AG20443 (cell line): ENCODE data around the gene TP73.
A peak's percentile ranks its signal among the peaks of the same experiment; 100 is the strongest.

Source experiments
- DNase-seq: peaks from one replicate; pipeline ENCODE4 v3.0.0; 2012; ENCODE audit warnings: low spot score, mixed read lengths

The TP73 gene

DNA sequence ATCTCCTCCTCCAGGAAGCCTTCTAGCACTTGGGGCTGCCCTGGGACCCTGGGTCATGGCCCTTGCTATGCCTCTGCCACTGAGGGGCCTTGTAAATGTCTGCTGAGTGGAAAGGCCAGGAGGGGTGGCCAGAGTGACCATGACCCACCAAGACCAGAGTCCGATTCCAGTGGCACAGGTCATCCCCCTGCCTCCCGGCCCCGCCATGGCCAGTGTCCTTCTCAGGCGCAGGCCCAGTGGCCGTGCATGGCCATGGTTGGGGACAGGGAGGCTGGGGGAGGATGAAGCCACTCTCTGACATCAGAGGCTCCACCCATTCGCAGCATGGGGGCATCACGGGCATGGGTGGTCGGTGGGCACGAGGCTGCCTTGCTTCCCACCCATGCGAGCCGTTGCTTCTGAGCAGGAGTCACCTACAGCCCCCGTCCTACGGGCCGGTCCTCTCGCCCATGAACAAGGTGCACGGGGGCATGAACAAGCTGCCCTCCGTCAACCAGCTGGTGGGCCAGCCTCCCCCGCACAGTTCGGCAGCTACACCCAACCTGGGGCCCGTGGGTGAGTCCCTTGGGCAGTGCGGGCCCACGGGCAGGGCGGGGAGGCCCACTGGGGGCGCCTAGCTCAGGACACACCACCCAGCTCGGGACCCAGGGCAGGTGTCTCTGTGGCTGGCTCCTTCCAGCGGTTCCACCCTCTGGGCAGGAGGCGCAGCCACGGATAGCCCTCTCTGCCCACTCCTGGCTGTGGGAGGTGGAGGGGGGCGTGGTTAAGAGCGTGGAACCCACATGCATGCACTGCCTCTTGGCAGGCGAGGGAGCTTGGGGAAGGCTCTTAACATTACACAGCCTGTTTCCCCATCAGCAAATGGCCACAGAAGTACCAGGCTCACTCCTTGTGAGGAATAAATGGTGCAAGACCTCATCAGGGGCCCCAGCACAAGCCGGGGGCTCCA is 77.6 kb downstream of the TP73 start:
- DNase-seq: no peak

DNA sequence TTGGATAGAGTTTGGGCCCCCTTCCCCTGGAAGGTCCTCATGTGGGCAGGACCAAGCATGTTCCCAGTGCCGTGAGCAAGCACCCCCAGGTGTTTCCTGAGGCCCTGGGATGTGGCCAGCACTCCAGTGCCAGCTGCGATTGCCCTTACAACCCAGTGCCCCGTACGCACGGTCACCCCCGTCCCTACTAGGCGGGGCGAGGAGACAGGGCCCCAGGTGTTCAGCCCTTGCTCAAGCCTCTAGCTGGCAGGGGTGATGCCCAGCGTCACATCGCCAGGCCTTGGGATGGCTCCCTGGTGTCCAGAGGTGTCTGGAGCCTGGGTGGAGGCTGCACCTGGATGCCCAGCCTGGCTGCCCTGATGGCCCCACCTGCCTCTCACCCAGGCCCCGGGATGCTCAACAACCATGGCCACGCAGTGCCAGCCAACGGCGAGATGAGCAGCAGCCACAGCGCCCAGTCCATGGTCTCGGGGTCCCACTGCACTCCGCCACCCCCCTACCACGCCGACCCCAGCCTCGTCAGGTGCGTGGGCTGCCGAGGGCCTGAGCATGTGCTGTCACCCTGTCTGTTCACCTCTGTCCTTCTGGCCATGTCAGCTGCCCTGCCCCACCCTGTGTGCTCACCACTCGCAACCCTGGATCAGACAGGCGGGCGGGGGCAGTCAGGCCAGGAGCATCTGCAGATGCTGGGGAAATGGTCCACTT is 78.4 kb downstream of the TP73 start:
- DNase-seq: no peak

DNA sequence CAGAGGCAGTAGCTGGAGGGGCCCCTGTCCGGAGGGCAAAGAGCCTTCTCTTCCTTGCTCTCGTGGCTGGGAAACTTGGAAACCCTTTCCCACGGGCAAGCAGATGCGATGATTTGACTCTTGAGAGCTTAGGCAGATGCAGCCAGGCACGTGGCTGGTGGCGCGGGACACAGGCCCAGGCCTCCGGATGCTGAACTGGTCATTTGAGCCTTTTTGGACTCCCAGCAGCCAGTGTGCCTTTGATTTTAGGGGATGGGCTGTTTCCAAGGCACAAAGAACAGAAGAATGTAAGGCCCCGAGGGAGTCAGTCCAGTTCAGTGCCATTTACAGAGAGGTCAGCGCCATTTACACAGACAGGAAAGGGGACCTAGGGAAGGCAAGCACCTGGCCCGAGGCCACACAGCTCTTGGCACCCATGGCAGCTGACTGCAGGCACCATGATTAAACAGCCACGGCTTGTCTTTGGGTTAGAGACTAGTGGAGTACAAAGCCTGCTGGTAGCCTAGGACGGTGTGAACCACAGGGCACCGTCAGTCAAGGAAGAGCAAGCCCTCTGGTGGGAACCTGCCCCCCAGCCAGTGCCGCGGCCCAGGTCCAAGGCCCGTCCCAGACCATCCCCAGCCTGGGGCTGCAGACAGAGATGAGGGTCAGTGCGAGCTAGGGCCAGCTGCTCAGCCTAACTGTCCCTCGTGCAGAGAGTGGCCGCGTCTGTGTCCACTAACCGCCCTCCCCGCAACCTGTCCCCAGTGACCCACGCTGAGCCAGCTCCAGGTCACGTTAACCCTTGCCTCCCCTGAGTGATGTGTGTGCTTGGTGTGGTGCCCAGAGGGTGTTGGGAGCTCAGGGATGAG is 79.5 kb downstream of the TP73 start:
- DNase-seq: no peak

DNA sequence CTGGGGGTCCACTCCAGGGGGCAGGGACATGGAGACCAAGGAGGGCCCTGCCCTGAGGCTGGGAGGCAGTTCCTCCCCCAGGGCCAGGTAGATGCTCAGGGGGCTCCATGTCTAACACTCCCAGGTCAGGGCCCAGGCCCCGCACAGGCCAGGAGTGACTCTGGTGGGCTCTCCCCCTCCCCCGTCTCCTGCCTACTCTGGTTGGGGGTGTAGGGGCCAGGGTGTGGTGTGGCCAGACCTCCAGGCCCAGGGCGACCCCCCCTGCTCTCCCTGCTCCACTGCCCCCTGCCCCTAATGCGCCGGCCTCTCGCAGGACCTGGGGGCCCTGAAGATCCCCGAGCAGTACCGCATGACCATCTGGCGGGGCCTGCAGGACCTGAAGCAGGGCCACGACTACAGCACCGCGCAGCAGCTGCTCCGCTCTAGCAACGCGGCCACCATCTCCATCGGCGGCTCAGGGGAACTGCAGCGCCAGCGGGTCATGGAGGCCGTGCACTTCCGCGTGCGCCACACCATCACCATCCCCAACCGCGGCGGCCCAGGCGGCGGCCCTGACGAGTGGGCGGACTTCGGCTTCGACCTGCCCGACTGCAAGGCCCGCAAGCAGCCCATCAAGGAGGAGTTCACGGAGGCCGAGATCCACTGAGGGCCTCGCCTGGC is 80.2 kb downstream of the TP73 start:
- DNase-seq: peak; percentile 65

DNA sequence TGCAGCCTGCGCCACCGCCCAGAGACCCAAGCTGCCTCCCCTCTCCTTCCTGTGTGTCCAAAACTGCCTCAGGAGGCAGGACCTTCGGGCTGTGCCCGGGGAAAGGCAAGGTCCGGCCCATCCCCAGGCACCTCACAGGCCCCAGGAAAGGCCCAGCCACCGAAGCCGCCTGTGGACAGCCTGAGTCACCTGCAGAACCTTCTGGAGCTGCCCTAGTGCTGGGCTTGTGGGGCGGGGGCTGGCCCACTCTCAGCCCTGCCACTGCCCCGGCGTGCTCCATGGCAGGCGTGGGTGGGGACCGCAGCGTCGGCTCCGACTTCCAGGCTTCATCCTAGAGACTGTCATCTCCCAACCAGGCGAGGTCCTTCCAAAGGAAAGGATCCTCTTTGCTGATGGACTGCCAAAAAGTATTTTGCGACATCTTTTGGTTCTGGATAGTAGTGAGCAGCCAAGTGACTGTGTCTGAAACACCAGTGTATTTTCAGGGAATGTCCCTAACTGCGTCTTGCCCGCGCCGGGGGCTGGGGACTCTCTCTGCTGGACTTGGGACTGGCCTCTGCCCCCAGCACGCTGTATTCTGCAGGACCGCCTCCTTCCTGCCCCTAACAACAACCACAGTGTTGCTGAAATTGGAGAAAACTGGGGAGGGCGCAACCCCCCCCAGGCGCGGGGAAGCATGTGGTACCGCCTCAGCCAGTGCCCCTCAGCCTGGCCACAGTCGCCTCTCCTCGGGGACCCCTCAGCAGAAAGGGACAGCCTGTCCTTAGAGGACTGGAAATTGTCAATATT is 81.0 kb downstream of the TP73 start:
- DNase-seq: no peak

DNA sequence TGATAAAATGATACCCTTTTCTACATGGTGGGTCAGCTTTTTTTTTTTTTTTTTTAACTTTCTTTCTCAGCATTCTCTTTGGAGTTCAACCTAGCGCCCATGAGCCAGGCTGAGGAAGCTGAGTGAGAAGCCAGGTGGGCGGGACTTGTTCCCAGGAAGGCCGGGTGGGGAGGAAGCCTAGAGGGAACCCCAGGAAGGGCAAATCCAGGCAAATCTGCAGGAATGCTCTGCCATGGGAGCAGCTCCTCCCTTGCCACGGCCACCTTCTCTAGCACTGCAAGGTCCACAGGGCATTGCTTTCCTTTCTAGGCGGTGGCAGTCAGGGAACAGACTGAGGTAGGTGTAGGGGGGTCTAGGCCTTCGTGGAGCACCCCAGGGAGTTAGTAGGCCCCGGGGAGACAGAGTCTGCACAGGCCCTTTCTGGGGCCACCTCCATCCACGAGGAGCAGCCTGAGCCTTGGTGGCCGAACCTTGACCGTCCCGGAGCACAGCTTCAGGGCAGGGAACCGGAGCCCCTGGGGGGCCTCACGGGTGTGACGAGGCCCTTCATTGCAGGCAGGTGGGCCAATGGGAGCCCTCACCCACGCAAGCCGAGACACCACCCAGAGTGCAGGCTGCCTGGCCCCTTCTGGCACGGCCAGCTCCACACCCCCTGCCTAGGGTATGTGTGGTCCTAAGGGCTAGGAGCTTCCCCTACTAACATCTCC is 81.7 kb downstream of the TP73 start:
- no peak for DNase-seq

DNA sequence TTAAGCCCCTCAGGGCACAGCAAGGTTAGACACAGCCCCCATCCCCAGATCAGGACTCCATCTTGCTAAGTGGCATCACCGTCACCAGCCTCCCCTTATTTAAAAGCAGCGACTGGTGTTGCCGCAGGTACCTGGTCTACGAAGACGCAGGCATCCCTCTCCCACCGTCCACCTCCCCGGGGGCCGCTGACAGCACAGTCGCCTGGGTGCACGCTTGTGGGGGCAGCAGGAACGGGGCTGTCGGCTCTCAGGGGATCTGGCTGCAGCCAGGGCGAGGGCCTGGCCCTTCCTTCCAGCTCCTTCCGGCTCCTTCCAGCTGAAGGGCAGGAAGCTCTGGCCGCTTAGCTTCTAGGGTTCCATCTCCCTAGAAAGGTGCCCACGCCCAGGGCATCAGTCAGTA is 82.3 kb downstream of the TP73 start:
- DNase-seq: no peak

DNA sequence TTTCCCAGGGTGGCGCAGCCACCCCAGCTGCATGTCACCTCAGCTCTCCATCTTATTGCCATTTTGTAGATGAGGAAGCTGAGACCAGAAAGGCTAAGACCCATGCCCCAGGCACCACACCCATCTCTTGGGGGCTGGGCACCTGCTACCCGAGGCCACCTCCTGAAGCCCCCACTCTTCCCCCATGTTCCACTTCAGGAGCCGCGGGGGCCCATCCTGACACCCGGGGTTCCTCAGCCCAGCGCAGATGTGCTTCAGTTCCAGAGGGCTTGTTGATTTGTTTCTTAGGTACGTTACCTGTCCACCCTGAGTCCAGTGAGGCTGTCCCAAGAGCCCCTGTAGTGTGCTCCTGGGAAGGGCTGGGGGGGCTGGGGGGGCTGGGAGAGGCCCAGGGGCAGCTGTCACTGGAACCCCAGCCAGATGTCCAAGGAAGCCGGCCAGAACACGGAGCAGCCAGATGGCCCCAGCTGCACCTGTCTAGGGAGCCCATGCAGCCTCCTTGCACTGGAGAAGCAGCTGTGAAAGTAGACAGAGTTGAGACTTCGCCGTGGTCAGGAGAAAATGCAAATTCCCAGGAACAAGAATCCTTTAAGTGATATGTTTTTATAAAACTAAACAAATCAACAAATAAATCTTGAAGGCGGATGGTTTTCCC is 82.8 kb downstream of the TP73 start:
- DNase-seq: no peak

DNA sequence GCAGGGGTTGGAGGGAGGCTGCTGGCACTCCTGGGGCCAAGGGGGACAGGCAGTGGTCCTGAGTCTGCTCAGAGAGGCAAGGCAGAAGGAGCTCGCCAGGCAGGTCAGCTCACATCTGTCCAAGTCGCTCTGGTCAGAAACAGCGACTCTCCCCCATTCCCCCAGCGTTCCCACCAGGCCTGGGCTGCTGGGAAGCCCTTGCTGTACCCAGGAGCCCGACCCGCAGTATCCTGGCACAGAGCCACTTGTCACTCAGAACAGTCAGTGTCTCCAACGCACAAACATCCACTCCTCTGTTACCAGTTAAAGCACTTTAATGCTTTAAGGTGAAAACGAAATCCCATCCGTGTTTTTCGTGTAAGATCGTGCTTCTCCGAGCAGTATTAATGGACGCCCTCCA is 83.4 kb downstream of the TP73 start:
- no peak for DNase-seq

DNA sequence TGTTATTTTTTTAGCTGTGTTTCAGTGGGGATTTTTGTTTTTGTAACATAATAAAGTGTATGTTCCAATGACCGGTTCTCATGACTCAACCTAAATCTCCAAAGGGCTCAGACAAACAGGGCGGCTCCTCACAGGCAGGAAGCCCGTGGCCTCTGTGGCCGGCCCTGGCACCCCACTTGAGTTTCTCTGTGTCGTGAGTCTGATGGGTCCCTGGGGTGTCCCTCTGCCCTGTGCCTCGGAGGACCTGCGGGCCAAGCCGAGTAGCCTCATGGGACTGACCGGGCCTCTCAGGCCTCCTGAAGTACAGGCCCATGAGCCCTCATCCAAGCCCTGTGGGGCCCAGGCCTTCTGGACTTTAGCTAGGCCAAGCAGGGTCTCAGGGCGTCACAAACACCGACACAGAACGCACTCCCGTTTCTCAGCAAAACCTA is 83.8 kb downstream of the TP73 start:
- DNase-seq: no peak

DNA sequence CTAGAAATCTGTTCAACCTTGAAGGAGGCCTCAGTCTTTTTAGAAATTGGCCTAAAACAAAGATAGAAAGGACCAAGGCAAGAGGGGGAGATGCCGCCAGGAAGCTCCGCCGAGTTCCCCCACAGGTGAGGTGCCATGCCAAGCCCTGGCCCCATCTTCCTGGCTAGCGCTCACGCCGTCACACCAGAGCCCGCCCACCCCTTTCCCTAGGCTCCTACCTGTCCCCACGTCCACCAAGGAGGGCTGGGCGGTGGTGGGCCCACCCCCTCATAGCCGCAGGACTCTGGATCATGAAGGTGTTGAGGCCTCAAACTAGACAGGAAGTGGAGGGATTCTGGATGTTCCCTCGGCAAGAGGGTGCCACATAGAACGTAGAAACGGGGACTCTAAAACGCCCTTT is 84.4 kb downstream of the TP73 start:
- DNase-seq: no peak

DNA sequence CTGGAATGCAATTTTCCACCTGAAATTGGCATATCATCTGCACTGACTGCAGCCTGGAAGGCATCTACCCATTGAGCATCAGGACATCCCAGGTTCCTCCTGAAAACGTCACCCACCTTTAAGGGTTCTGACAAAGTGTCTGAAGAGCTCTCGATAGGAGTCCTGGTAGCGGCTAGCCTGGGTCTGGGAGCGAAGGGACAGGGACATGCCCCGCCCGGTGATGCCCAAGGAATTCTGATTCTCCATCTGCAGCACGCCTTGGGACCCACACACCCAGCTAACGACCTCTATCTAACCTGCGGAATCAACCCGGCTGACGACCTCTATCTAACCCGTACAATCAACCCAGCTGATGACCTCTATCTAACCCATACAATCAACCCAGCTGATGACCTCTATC is 86.6 kb downstream of the TP73 start:
- DNase-seq: no peak

DNA sequence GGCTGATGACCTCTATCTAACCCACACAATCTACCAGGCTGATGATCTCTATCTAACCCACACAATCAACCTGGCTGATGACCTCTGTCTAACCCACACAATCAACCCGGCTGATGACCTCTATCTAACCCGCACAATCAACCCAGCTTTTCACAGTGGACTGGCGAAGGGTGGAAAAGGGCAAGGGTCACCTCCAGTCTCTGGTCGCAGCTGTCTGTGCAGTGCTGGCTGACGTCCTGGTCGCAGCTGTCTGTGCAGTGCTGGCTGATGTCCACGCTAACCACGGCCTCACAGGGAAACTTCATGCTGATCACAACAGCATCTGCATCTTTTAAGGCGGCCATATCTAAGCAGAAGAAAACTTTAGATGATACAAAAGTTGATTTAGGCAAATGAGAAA is 87.7 kb downstream of the TP73 start:
- no peak for DNase-seq

DNA sequence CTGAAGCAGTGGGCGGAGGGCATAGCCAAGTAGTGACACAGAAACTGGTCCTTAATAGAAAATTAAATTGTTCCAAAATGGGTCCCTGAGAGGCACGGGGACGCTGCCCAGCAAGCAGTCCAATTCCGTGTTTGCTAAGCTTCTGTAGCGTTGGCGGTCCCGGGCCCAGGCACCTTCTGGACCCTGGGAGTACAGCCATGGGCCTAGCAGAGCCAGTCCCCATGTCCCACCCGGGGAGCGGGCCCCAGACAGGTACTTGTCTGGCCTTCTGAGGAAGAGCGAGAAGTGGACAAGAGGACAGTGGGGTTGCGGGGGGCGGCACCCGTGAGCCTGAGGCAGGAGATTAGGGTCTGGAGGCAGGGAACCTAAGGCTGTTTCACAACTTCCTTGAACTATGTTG is 88.4 kb downstream of the TP73 start:
- no peak for DNase-seq

DNA sequence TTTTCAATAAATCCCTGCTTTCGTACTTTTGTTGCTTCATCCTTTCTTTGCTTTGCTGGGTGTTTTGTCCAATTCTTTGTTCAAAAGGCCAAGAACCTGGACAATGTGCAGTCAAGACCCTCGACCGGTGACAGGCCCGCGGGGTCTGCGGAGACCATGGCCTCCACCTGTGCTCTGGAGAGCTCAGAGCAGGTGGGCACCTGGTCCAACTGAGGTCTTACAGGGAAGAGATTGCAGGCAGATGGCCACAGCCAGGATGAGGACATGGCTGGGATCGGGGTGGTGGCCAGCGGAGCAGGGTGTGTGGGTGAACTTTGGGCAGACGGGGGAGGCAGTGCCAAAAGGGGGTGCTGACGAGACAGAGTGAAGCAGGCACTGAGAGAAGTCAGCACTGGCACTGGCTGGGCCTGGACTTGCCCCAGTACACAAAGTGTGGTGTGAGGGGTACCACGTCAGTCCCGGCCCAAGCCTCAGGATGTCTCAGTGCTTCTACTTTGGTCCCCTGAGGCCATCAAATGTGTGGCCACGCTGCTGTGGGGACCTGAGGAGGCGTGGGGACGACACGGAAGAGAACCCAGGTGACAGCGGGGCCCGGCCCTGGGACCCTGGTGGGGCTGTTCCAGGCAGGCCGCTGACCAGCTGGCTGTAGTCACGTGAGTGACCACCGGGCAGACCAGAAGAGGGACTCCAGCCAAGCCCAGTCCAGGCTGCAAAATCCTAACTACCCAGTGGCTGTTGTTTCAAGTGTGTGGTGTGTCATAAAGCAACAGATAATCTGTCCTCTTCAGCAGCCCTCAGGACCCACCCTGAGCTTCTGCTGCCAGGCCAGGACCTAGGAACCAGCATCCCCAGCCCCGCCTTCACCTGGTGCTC is 89.5 kb downstream of the TP73 start:
- no peak for DNase-seq

DNA sequence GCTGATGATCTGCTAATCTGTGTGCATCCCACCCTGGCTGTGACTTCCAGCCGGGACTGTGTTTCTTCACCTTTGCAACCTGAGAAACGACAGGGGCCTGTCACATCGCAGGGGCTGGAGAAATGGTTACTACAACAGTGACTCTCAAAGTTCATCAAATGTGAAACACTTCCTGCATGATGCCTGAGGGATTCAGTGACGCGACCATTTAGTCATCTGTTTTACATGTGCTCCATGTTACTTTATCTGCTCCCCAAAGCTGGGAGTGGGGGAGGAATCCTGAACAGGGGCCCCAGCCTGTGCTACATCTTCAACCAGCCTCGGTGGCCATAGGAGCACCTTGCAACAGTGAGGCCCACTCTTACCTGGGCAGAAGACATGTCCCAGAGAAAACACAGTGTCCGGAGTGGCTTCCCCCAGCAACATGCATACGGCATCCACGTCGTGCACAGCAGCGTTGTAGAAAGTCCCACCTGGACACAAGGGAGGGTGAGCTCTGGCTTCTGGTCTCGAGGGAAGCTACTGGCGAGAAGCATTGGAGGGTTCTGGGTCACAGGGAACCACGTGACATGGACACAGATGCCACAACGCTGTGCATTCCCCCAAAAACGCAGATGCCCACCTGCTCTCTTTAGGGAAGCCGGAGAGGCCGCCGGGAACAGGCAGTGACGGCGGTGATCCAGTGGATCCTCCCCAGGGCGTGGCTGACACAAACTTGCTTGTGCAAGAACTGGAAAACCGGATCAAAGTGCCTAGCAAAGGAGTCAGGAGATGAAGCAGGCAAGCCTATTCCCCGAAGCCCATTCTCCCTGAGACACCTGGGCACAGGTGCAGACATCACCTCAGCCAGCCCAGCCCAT is 90.4 kb downstream of the TP73 start:
- no peak for DNase-seq

DNA sequence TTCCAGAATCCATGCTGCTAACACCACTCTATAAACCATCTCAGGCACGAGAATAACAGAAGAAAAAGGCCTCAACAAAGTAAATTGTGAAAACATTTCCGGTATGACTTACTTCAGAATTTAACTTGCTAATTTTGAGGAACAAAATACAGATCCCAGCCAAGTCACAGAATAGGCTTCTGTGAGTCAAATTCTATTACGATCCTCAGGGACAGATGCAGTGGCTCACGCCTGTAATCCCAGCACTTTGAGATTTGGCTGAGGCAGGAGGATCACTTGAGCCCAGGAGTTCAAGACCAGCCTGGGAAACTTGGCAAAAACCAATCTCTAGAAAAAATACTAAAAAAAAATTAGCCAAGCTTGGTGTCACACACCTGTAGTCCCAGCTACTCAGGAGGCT is 91.1 kb downstream of the TP73 start:
- no peak for DNase-seq

DNA sequence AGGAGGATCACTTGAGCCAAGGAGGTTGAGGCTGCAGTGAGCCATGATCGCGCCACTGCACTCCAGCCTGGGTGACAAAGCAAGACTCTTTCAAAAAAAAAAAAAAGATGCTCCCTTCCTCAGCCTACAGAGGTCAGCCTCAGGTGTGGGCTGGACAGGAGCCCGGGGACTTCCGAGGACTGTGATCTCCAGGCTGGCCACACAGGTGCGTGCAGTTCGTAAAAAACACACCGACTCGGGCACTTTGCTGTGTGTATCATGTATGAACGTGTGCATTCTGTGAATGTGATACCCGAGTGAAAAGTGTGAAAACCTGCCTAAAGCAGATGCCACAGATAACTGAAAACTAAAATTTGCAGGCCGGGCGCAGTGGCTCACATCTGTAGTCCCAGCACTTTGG is 91.5 kb downstream of the TP73 start:
- no peak for DNase-seq
